GM18519 (cell line): Measurements from ENCODE around the gene RTKN2.
"Not testable (repeated sequence)": the region's sequence is repeated elsewhere in the genome, so short reads cannot be mapped to it uniquely, and the experiment has no call there.

Experiments
- ATAC-seq: cut with Tn5 transposase; IDR thresholded peaks from one replicate; pipeline ENCODE4 v1.9.1; 2021; ENCODE audit warnings: mild to moderate bottlenecking, moderate library complexity; ENCODE audit not compliant: unreplicated experiment, low FRiP score

Gene RTKN2, protein sequence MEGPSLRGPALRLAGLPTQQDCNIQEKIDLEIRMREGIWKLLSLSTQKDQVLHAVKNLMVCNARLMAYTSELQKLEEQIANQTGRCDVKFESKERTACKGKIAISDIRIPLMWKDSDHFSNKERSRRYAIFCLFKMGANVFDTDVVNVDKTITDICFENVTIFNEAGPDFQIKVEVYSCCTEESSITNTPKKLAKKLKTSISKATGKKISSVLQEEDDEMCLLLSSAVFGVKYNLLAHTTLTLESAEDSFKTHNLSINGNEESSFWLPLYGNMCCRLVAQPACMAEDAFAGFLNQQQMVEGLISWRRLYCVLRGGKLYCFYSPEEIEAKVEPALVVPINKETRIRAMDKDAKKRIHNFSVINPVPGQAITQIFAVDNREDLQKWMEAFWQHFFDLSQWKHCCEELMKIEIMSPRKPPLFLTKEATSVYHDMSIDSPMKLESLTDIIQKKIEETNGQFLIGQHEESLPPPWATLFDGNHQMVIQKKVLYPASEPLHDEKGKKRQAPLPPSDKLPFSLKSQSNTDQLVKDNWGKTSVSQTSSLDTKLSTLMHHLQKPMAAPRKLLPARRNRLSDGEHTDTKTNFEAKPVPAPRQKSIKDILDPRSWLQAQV

DNA sequence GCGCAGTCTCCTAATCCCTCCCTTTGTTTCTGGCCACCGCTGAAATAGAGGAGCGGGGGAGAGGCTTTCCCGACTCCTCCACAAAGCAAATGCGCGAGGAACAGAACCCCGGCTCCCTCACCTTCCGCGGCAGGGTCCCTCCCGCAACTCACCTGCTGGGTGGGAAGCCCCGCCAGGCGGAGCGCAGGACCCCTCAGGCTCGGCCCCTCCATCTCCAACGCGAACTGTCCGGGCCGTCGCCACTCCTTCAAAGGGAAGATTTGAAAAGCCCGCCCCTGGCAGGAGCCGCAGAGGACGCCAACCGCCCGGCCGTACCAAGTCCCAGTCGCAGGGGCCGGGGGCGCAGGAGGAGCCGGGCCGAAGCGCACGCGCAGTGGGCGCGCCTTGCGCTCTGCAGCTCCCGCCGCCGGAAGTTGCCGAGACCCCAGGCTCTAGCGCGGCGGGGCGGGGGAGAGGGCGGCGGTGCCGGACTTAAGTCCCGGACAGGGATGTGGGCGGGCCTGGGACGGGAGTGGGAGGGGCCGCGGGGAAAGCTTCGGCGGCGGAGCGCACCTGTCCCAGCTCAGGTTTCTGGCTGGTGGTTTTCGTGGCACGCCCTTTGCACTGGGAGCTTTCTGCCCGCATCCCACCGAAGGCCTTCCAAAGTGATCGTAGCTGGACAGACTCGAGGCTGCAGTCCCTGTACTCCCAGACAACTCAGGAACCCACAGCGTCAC is at the start of gene RTKN2:
RTKN2 (minus strand) TSS at position 446 of the 716 bp plus-strand sequence; CDS start at position 212, 234 bp downstream.
- peak; percentile 47 for ATAC-seq

DNA sequence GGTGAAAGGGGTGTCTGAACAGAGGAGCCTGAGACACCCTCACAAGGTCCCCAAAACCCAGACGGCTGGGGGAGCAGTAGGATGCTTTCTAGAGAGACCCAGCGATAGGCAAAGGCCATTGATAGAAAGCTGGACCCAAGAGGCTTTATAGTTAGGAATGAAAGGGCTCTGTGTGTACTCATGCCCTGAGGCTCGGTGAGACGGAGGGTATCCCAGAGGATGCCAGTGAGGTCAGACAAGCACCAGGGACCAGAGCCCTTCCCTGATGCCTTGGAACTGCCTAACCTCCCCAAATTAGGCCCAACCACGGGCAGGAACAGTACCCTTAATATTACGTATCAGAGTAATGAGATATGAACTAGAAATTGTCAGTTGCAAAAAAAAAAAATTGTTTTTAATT is 48.6 kb upstream of the RTKN2 start:
- ATAC-seq: no peak

DNA sequence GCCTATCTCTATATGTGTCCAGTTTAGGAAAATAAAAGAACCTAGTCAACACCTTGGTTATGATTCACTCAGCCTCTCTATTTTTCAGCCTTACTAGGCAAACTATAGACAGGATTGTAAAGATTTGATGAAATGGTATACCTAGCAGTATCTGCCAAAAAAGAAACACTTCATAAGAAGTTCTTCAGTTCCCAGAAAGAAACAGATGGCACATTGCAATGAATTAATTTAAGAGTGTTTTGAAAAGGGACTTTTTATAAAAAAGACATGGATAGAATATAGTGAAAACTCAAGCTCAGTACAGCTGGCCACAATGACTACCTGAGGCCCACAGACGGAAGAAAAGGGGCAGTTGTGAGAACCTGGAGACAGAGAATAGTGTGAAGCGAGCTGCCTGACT is 40.6 kb upstream of the RTKN2 start:
- no peak for ATAC-seq

DNA sequence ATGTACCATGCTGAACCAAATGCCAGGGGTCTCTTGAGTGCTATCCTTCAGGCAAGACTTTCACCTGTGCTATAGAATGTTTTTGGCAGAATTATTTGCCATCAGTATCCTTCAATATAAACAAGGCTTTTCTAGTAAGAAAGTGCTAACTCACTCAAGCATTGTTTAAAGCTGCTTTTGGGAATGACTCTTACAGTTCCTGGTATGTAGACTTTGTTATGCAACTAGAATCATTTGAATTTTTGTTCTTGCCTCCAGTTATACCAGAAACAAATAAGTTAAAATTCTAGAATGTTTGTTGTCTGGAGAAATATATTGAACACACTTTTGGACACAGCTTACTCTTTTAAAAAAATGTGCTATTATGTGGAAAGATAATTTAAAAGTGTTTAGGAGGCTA is 39.5 kb upstream of the RTKN2 start:
- no peak for ATAC-seq

DNA sequence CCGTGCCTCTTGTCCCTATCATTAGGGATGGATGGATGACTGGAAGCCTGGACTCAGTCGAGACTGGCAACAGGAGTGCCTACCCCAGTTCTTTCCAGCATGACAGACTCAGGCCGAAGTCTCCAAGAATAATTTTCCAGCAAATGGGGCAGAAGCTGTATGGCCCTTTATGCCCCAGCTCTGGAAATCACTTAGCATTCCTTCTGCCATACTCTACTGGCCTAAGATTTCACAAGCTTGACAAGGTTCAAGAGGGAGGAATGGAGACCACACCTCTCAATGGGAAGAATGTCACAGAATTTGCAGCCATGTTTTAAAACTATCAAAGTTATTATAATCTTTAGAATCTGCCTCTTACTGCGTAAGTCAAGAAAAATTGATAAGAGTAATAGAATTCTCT is 39.0 kb upstream of the RTKN2 start:
- ATAC-seq: no peak

DNA sequence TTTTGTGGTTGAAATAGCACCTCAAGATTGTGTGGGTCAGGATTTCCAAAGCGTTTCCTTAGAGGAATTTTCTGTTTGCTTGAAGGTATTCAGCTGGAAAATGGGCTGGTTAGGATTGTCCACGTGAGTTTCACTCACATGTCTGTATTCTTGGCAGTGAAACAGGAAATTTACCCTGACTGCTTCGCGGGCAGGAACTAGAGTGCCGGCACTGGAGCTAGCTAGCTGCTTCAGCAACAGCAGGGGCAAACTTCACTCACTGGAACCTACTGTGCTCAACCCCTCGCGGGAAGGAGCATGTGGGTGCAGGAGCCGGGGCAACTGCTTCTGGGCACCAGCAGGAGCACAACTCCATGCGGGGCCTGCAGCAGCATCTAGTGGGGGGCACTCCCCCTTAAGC is 38.0 kb upstream of the RTKN2 start:
- no peak for ATAC-seq

DNA sequence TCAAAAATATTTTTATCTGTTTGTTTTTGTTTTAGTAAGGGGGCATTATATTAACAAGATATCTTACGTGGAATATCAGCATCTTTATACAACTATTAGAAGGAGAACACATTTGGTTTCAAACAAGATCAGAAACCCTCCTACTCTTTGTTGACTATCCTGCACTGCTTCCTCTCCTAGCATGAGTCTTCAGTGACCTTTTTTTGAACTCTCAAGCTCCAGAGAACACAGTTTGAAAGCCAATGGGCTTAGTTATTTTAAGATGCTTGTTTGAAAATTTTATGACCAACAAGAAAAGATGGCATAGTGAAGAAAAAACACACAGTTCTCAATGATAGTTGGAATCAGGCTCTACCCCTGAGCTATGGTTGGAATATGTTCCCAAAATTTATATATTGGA is 37.2 kb upstream of the RTKN2 start:
- ATAC-seq: no peak

DNA sequence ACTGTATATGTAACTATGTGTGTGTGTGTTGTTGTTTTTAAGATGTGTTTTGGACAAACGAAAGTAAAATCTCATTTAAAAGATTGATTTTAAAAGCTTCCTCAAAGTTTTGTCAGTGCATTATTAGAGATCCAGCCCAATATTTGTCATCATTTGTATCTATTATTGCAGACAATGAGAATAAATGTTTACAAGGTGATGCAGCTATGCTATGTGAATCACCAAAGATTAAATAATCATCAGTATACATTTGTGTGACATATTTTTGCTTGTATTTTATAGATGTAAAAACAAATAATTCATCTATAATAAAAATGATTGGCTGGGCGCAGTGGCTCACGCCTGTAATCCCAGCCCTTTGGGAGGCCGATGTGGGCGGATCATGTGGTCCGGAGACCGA is 35.3 kb upstream of the RTKN2 start:
- no peak for ATAC-seq

DNA sequence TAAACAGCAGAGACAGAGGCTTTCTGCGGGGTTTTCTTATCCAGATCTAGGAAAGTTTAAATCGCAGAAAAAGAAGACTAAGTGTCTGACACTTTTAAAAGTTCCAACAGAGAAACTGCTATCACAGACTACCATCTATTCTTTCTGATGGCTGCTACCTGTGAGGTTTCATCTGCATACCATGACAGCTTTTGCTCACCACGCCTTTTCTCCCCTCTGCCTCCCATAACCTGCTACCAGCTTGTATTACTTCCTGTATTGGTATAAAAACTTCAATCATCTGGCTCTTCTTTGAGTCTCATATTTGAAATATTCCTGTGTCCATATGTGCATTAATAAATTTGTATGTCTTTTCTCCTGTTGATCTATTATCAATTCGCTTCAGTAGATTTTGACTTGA is 34.1 kb upstream of the RTKN2 start:
- ATAC-seq: no peak

DNA sequence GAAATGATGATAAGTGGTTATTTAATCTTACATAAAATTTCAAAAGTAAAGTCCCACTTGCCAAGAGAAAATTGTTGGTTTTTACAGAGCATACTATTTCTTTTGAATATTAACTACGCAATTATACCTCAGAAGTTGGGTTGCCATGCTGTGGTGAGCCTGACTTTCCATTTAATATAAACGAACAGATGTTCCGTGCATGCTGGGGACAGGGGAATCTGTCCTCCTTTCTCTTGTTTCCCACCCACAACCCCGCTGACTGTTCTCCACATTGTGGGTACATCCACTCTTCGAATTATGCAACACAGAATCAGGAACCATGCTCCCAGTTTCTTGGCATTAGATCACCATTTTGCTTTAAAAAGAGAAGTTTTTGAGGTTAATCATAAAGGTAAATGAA is 29.2 kb upstream of the RTKN2 start:
- ATAC-seq: no peak

DNA sequence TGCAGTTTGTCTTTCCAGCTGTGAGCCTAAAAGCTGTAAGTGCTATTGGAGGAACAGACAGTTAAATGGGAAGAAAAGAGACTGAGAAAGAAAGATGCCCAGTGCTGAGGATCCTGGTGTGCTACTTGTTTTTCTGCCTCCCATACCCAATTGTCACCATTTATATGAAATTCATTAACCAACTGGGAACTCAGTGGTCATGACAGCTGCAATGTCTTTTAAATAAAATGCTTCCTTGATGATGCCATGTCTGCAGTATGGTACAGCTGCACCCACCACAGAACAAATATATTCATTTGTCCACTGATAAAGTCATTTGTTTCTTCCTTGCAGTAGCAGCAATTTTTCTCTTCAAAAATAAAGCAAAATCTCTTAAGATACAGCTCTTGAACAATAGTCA is 15.6 kb upstream of the RTKN2 start:
- no peak for ATAC-seq

DNA sequence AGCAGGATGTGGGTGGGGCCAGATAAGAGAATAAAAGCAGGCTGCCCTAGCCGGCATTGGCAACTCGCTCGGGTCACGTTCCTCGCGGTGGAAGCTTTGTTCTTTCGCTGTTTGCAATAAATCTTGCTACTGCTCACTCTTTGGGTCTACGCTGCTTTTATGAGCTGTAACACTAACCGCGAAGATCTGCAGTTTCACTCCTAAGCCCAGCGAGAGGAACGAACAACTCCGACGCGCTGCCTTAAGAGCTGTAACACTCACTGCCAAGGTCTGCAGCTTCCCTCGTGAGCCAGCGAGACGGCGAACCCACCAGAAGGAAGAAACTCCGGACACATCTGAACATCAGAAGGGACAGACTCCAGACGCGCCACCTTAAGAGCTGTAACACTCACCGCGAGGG is 12.7 kb upstream of the RTKN2 start:
- not testable (repeated sequence) for ATAC-seq

DNA sequence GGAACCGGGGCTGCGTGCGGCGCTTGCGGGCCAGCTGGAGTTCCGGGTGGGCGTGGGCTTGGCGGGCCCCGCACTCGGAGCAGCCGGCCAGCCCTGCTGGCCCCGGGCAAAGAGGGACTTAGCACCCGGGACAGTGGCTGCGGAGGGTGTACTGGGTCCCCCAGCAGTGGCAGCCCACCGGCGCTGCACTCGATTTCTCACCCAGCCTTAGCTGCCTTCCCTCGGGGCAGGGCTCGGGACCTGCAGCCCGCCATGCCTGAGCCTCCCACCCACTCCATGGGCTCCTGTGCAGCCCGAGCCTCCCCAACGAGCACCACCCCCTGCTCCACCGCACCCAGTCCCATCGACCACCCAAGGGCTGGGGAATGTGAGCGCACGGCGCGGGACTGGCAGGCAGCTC is 11.7 kb upstream of the RTKN2 start:
- not testable (repeated sequence) for ATAC-seq

DNA sequence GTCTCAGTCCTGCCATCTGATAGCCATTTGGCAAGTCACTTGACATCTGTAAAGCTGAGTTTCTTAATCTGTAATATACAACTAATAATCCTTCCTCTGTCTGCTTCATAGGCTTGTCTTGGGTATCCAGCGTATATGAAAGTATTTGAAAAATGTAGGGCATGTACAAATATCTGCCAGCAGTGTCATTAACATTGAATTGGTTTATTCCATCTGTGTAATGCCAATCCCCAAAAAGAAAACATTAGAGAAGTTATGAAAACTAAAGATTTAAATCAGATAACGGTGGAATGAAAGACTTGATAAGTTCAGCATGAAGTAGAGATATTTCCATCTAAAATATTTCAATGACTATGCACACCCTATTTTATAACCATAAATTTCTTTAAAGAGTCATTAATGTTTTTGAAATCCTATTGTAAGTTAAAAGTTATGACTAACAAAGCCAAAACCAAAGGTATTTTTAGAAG is 9.8 kb upstream of the RTKN2 start:
- ATAC-seq: no peak

DNA sequence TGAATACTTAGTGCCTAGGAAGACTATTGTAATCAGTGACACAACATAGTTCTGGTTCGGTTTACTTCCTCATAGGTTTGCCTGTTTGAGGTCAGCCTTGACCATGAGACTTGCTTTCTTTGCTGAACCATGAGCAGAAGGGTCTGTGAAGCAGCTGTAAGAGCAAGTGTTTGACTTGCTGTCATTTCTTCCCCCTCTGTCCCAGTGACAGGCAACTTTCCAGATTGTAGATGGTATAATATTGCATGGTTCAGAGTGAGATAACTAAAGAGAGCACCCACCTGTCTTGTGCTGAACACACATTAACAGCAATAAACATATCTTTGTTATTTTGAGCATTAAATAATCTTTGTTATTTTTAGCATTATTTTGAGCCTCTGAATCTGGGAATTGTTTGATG is 9.3 kb upstream of the RTKN2 start:
- ATAC-seq: no peak

DNA sequence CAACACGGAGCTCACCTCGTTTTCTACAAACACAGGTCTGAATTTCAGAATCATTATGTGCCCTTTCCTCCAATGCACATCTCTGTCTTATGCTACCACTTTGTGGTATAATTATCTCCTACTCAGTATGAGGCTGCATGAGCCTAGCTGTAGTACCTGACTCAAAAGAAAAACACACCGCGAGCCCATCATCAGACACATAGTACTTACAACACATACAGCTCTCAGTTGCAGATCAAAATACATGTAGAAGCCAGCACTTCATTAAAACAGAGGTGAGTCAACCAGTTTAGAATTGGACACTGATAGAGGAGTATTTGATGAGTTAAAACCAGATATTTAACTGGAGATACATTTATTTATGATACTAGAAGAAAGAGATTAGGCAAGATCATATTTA is 1.4 kb upstream of the RTKN2 start:
- no peak for ATAC-seq

DNA sequence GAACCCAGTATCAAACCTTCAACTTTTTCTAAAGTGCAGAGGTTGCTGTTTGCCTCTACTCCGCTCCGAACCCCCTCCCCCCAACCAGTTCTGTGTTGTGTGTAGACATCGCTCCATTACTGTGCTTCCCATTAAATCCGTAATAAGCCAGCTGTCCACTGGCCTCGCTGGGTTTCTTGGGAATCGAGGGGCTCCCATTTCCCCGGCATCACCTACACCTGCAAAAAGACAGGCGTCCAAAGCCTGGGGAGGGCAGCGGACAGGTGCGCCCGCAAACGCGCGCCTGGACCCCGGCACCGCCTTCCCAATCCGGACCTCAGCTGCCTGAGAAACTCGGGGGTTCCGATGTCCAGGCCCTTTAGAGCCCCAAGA is 631 bp downstream of the RTKN2 start:
- ATAC-seq: no peak

DNA sequence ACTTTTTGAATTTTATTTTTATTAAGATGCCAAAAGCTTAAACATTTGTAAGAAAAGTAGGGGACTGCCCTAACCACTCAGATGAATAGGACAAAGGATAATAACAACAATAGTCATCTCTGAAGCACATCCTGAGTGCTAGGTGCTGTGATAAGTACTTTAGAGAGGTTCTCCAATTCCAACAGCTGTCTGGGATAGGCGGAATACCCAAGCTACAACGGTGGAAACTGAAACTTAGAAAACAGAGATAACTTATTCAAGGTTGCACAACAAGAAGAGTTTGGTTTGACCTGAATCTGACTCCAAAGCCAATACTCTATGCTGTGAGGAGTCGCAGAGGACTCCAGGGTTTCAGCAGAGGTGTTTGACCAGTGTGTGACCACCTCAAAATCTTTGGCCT is 2.0 kb downstream of the RTKN2 start:
- ATAC-seq: no peak

DNA sequence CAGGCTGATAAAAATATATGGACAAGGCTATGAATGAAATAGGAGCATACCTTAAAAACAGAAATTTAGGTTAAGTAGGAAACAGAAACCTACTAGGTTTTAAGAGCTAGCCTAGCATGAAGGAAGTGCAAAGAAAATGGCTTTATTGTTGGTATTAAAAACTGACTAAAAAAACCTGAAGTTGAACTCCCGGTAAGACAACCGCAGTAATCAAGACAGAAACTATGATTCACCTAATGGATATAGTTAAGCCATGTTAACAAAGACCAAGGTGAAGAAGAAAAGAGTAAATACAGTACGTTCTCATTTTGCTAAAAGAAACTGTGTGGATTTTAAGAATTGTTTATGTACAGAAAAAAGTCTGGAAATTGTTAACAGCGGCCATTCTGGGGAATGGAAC is 2.5 kb downstream of the RTKN2 start:
- no peak for ATAC-seq

DNA sequence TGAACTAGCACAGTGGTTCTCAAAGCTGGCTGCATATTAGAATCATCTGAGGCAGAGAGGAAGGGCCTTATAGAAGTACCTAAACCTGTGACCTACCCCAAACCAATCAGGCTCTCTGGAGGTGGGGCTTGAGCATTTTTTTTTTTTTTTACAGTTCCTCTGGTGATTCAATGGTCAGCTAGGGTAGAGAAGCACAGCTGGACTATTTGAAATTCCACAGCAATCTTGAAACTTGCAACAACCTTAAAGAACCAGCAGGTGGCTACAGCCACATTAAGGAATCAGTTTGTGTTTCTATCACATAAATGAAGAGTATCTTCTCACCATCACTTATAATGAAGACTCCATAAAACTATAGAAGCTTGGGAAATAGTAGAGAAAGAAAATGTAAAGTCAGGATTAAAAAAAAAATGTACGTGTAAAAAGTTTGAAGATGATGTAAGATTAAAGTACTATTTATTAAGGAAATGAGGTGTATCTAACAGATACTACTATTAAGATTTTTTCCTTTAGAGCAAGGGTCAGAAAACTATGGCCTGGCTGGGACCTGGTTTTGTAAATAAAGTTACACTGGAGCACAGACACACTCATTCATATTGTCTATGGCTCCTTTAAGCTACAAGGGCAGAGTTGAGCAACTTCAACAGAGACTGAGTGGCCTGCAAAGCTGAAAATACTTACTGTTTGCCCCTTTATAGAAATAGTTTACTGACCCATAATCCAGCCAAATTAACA is 3.8 kb downstream of the RTKN2 start:
- ATAC-seq: no peak

DNA sequence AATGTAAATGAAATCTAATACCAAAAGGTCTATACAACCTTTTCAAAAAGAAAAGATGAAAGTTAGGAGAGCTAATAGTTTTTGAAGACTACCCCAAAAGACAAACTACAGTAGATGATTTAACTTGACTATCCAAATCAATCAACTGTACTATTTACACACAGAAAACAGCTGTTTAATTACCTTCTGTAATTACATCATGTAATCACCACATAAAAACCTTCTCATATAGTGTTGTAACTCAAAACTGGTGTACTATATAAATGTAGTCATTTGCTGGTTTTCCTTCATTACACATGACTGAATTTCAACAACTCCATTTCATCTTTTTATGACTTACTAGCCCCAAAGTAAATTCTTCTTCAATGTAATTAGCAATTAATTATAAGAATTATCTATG is 4.5 kb downstream of the RTKN2 start:
- no peak for ATAC-seq
